Subcutaneous adipose tissue (tissue), 4 donors: Measurements from ENCODE around the gene DMRTA2. TPM values are rescaled to one million over a fixed set of nuclear protein-coding genes. Genes with fewer than 3 reads are reported as not detected.

Experiments used
- CTCF ChIP-seq: fragments of 450-650 bp; IDR thresholded peaks from one replicate; pipeline ENCODE4 v1.5.1; 2016; ENCODE audit warnings: low read depth, mild to moderate bottlenecking, control low read depth, antibody characterized with exemption, moderate library complexity
- total RNA-seq, 4 donors: library from RNA; depleted of rRNA; stranded (reverse); fragments of >200 nt; gene quantifications; one replicate each; pipeline ENCODE4 v1.1.0, GENCODE V29; 2016

Gene DMRTA2
- total RNA-seq, 4 donors from 2014 or later: not detected

- no peak for TF ChIP-seq CTCF
Observed at GRCh38 chr1:50427086-50427817, 4.0 kb upstream of the DMRTA2 start.

- no peak for TF ChIP-seq CTCF
Observed at GRCh38 chr1:50426702-50427085, 3.5 kb upstream of the DMRTA2 start.

GRCh38 chr1:50426108-50426700, 3.0 kb upstream of the DMRTA2 start:
- no peak for TF ChIP-seq CTCF

- TF ChIP-seq CTCF: no peak
Observed at GRCh38 chr1:50425376-50426107, 2.3 kb upstream of the DMRTA2 start.

- TF ChIP-seq CTCF: no peak
Observed at GRCh38 chr1:50424884-50425375, 1.7 kb upstream of the DMRTA2 start.

GRCh38 chr1:50424045-50424883, 1.0 kb upstream of the DMRTA2 start:
- no peak for TF ChIP-seq CTCF
